ENCODE measurements around the gene TMEM109. TPM values are rescaled to one million over a fixed set of nuclear protein-coding genes. Genes with fewer than 3 reads are reported as not detected.
A peak's percentile ranks its signal among the peaks of the same experiment; 100 is the strongest.

The TMEM109 gene
- total and polyA plus RNA-seq, 9 of the 15 experiments (the other 6 are each of a cell fraction or from before 2014, with no cell fraction given): 9.2 to 71.3 (median 30.5) TPM

DNA sequence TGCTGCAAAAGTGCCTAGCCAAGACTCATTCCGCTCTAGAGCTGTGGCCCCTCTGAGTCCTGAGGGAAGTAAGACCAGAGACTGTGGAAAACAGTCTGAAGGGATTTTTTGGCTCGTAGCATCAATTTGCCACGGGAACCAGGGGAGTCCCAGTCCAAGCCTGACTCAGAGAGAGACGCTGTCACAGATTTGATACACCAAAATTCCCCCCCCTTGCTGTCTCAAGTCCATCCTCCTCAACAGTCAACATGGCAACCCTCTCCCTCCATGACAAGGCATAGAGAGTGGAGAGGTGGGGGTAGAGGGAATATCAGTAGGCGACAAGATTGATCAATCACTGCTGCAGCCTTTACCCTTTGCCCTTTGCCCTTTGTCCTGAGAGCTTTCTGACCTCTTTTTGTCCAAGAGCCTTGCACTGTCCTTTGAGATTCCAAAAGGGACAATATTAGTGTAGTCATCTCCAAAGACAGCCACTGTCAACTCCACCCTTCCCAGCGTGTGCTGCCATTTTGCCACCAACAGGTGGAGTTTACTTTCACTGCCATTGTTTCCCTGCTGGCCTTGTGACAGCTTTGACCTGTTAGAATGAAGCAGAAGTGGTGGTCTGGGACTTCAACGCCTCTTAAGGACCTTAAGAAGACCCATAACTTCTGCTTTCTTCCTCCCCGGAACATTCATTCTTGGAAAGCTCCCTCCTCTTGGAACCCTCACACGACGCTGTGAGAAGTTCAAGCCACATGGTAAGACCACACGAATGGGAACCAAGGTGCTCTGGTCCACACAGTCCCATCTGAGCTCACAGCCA is 30.7 kb downstream of the TMEM109 start (continued):
- TF ChIP-seq, protein P1, sequence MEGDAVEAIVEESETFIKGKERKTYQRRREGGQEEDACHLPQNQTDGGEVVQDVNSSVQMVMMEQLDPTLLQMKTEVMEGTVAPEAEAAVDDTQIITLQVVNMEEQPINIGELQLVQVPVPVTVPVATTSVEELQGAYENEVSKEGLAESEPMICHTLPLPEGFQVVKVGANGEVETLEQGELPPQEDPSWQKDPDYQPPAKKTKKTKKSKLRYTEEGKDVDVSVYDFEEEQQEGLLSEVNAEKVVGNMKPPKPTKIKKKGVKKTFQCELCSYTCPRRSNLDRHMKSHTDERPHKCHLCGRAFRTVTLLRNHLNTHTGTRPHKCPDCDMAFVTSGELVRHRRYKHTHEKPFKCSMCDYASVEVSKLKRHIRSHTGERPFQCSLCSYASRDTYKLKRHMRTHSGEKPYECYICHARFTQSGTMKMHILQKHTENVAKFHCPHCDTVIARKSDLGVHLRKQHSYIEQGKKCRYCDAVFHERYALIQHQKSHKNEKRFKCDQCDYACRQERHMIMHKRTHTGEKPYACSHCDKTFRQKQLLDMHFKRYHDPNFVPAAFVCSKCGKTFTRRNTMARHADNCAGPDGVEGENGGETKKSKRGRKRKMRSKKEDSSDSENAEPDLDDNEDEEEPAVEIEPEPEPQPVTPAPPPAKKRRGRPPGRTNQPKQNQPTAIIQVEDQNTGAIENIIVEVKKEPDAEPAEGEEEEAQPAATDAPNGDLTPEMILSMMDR (IDR thresholded peaks at IDR 0.05 in 2 of 3, conservative IDR thresholded peaks at IDR 0.05 in 1 of 3; ENCODE audit: insufficient read depth in 2 of 3, low read depth in 1 of 3, low read length in 3 of 3): peak; percentile 50 to 57 (median 54)
- TF ChIP-seq LARP7 (IDR thresholded peaks at IDR 0.05) (no peak), YY1 (IDR thresholded peaks at IDR 0.05; ENCODE audit: borderline replicate concordance in 1 of 3, control insufficient read depth in 1 of 3, extremely low read depth in 1 of 3, insufficient read depth in 3 of 3, insufficient read length in 1 of 3, insufficient replicate concordance in 2 of 3, low read depth in 1 of 3, low read length in 2 of 3) (peak in 2 of 3 experiments; percentile 26 to 49), SMARCE1 (IDR thresholded peaks at IDR 0.05) (no peak), SIX5 (IDR thresholded peaks at IDR 0.05; ENCODE audit: borderline replicate concordance in 1 of 2, insufficient read depth in 1 of 2, low read depth in 1 of 2, low read length in 2 of 2) (no peak), ZNF75A (CRISPR knock-in tag; IDR thresholded peaks at IDR 0.05) (no peak), EP400 (IDR thresholded peaks at IDR 0.05) (no peak), POLR3G (IDR thresholded peaks at IDR 0.05; ENCODE audit: extremely low read depth, insufficient read length, insufficient replicate concordance) (no peak), HEY1 (CRISPR knock-in tag; IDR thresholded peaks at IDR 0.05; ENCODE audit: borderline replicate concordance) (no peak), NR2C1 (IDR thresholded peaks at IDR 0.05) (peak; percentile 81), NR2C1 (tag; IDR thresholded peaks at IDR 0.05) (peak; percentile 89), NCOA6 (IDR thresholded peaks at IDR 0.05) (no peak), ATF1 (CRISPR knock-in tag; IDR thresholded peaks at IDR 0.05) (no peak), ATF1 (tag; IDR thresholded peaks at IDR 0.05) (no peak)
- TF ChIP-seq, protein P2, sequence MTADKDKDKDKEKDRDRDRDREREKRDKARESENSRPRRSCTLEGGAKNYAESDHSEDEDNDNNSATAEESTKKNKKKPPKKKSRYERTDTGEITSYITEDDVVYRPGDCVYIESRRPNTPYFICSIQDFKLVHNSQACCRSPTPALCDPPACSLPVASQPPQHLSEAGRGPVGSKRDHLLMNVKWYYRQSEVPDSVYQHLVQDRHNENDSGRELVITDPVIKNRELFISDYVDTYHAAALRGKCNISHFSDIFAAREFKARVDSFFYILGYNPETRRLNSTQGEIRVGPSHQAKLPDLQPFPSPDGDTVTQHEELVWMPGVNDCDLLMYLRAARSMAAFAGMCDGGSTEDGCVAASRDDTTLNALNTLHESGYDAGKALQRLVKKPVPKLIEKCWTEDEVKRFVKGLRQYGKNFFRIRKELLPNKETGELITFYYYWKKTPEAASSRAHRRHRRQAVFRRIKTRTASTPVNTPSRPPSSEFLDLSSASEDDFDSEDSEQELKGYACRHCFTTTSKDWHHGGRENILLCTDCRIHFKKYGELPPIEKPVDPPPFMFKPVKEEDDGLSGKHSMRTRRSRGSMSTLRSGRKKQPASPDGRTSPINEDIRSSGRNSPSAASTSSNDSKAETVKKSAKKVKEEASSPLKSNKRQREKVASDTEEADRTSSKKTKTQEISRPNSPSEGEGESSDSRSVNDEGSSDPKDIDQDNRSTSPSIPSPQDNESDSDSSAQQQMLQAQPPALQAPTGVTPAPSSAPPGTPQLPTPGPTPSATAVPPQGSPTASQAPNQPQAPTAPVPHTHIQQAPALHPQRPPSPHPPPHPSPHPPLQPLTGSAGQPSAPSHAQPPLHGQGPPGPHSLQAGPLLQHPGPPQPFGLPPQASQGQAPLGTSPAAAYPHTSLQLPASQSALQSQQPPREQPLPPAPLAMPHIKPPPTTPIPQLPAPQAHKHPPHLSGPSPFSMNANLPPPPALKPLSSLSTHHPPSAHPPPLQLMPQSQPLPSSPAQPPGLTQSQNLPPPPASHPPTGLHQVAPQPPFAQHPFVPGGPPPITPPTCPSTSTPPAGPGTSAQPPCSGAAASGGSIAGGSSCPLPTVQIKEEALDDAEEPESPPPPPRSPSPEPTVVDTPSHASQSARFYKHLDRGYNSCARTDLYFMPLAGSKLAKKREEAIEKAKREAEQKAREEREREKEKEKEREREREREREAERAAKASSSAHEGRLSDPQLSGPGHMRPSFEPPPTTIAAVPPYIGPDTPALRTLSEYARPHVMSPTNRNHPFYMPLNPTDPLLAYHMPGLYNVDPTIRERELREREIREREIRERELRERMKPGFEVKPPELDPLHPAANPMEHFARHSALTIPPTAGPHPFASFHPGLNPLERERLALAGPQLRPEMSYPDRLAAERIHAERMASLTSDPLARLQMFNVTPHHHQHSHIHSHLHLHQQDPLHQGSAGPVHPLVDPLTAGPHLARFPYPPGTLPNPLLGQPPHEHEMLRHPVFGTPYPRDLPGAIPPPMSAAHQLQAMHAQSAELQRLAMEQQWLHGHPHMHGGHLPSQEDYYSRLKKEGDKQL (CRISPR knock-in tag; IDR thresholded peaks at IDR 0.05; ENCODE audit: borderline replicate concordance): no peak
- TF ChIP-seq, protein P3, sequence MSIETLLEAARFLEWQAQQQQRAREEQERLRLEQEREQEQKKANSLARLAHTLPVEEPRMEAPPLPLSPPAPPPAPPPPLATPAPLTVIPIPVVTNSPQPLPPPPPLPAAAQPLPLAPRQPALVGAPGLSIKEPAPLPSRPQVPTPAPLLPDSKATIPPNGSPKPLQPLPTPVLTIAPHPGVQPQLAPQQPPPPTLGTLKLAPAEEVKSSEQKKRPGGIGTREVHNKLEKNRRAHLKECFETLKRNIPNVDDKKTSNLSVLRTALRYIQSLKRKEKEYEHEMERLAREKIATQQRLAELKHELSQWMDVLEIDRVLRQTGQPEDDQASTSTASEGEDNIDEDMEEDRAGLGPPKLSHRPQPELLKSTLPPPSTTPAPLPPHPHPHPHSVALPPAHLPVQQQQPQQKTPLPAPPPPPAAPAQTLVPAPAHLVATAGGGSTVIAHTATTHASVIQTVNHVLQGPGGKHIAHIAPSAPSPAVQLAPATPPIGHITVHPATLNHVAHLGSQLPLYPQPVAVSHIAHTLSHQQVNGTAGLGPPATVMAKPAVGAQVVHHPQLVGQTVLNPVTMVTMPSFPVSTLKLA (conservative IDR thresholded peaks at IDR 0.05): no peak
- TF ChIP-seq, protein P4, sequence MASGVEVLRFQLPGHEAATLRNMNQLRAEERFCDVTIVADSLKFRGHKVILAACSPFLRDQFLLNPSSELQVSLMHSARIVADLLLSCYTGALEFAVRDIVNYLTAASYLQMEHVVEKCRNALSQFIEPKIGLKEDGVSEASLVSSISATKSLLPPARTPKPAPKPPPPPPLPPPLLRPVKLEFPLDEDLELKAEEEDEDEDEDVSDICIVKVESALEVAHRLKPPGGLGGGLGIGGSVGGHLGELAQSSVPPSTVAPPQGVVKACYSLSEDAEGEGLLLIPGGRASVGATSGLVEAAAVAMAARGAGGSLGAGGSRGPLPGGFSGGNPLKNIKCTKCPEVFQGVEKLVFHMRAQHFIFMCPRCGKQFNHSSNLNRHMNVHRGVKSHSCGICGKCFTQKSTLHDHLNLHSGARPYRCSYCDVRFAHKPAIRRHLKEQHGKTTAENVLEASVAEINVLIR (CRISPR knock-in tag; IDR thresholded peaks at IDR 0.05): no peak

All from K562 (cell line).